Esophagus squamous epithelium (tissue), 4 donors: ENCODE measurements around the gene SLC2A8.

Experiments
- POLR2A ChIP-seq, 4 donors: fragments of 450-650 bp; IDR thresholded peaks; one replicate each; pipeline ENCODE4 v1.6.1; 2017; ENCODE audit warnings: antibody characterized with exemption in 4 of 4, mild to moderate bottlenecking in 4 of 4, moderate library complexity in 3 of 4
- TF ChIP-seq, protein P1 (sequence below), 6 experiments: fragments of 450-650 bp in 4 of 6; fragments of 200-600 bp in 2 of 6; sonication (generic) in 2 of 6; IDR thresholded peaks; one replicate each; pipeline ENCODE4 v1.5.1; 2016 to 2019; ENCODE audit warnings: antibody characterized with exemption in 6 of 6, mild to moderate bottlenecking in 4 of 6, moderate library complexity in 4 of 6

DNA sequence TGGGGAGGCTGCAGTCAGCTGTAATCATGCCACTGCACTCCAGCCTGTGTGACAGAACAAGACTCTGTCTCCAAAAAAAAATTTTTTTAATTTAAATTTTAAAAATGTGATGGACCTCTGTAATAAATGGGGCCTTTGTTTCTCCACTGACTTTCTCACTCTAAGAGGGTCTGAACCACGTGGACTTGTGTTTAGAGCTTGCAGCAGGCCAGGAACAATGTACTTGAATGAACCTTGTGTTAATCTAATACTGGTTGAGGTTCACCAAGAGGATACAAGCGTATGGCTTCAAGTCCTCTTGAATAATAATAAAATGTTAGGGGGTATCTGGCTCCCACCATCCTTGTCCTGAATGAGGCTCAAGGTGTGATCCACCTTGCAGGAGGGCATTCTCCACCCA, 14.4 kb upstream of the SLC2A8 start:
- TF ChIP-seq, protein P1, sequence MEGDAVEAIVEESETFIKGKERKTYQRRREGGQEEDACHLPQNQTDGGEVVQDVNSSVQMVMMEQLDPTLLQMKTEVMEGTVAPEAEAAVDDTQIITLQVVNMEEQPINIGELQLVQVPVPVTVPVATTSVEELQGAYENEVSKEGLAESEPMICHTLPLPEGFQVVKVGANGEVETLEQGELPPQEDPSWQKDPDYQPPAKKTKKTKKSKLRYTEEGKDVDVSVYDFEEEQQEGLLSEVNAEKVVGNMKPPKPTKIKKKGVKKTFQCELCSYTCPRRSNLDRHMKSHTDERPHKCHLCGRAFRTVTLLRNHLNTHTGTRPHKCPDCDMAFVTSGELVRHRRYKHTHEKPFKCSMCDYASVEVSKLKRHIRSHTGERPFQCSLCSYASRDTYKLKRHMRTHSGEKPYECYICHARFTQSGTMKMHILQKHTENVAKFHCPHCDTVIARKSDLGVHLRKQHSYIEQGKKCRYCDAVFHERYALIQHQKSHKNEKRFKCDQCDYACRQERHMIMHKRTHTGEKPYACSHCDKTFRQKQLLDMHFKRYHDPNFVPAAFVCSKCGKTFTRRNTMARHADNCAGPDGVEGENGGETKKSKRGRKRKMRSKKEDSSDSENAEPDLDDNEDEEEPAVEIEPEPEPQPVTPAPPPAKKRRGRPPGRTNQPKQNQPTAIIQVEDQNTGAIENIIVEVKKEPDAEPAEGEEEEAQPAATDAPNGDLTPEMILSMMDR (IDR thresholded peaks at IDR 0.05), result no peak
- no peak for TF ChIP-seq POLR2A (IDR thresholded peaks at IDR 0.05)
